Stimulated activated CD4-positive, alpha-beta T cell treated with anti-CD3 and anti-CD28 coated beads, Interleukin-12 subunit alpha, Interleukin-12 subunit beta, amount 100 ng/mL, for 24 hours (primary cell): ENCODE results near the gene ULK4.
"Not testable (repeated sequence)": the region's sequence is repeated elsewhere in the genome, so short reads cannot be mapped to it uniquely, and the experiment has no call there.

Source experiments
- DNase-seq, 2 experiments: peaks; one replicate each; pipeline ENCODE4 v3.0.0-alpha.2; 2020; ENCODE audit warnings: low read depth in 2 of 2

The ULK4 gene

GRCh38 chr3:41441568-41441967, 520.3 kb downstream of the ULK4 start:
- DNase-seq = no peak

GRCh38 chr3:41441139-41441538, 520.8 kb downstream of the ULK4 start:
- no peak for DNase-seq

GRCh38 chr3:41436983-41437382, 524.9 kb downstream of the ULK4 start:
- no peak for DNase-seq

DNA sequence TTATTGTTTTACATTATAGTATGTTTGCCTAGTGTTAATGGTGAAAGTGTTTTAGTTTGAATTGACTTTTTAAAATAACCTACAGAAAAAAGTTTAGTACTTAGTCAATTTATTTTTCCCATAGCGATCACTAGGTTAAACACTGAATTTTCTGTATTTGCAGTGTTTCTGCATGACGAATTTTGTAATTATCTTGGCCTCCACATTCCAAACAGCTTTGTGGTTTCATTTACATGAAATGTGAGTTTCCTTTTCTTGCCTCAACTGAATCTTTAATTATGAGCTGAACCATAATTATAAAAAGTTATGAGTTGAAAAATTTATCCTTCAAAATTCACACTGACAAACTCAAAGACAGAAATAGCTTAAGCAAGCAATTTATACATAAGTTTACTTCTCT, 527.1 kb downstream of the ULK4 start:
- DNase-seq = no peak

DNA sequence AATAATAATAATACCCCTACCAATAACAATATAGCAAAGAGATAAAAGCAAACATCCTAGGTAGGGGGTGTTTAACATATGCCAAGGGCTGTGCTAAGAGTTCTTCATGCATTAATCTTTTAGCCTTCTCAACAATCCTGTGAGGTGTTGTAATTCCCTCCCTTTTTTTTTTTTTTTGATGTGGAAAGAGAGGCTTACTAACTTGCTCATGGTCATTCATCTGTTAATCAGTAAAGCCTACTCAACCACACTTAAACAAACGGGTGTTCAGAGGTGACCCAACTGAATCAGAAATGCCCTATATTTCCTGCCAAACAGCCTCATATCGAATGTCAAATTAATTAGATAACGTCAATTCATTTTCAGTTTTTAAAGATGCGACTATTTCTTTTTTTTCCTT, 530.5 kb downstream of the ULK4 start:
- DNase-seq = no peak

- DNase-seq = no peak
These were observed 531.0 kb downstream of the ULK4 start for GRCh38 chr3:41430886-41431285.

DNA sequence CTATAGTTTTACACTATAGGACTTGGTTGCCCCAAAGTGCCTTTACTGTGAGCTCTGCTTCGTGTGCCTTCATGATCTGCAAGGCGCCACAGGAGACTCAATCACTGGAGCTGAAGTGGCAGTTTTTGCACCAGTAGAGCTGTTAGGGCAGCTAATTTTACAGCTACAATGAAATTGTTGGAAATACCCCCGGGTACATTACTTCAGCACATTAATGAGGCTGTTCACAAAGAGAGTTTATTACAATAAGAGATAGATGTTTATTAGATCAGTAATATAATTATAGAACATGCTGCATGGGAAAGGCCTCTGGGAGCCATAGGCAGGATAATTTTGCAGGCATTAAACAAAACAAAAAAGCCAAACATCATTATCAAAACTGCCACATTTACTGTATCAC, 531.5 kb downstream of the ULK4 start:
- DNase-seq = no peak

- DNase-seq = no peak
These were observed 535.4 kb downstream of the ULK4 start for GRCh38 chr3:41426485-41426884.

- DNase-seq = no peak
These were observed 537.2 kb downstream of the ULK4 start for GRCh38 chr3:41424543-41425300.

GRCh38 chr3:41419809-41420208, 542.1 kb downstream of the ULK4 start:
- no peak for DNase-seq

DNA sequence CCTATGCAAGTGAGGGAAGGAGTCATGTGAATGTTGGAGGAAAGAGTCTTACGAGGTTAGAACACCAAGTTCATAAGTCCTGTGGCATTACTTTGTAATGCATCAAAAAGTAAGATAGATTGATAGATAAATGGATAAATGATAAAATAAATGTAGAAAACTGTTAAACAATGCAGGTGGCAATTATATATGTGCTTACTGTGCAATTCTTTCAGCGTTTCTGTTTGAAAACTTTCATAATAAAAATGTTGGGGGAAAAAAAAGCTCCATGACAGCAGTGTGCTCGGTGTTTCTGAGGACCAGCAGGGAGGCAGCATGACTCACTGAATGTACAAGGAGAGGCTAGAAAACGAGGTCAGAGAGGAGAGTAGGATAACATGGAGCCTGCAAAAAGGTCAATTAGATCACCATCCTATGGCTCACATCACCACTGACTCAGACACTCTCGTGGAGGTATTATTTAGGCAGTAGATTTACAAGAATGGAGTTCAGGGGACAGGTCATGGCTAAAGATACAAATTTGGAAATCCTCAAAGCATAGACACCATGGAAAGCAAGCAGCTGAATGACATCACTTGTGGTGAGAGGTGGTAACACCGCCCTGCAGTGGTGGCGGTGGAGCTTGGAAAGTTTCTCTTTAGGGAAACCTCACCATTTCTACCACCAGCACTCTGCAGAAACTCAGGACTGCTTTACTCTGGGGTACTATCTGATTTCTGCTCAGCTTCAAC, 542.8 kb downstream of the ULK4 start:
- DNase-seq = no peak

GRCh38 chr3:41417574-41417973, 544.3 kb downstream of the ULK4 start:
- no peak for DNase-seq

- no peak for DNase-seq
These were observed 550.8 kb downstream of the ULK4 start for GRCh38 chr3:41411065-41411464.

GRCh38 chr3:41405466-41405865, 556.4 kb downstream of the ULK4 start:
- no peak for DNase-seq

DNA sequence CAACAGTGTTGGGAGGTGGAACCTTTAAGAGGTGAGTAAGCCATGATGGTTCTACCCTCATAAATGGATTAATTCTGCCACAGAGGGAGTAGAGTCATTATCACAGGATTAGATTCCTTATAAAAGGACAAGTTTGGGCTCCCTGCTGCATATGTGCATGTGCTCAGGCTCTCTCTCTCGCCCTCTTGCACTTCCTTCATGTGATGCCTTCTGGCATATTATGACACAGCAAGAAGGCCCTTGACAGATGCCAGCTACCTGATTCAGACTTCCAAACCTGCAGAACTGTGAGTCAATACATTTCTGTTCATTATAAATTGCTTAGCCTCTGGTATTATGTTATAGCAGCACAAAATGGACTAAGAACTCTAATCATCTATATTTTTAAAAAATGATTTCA, 557.3 kb downstream of the ULK4 start:
- no peak for DNase-seq

DNA sequence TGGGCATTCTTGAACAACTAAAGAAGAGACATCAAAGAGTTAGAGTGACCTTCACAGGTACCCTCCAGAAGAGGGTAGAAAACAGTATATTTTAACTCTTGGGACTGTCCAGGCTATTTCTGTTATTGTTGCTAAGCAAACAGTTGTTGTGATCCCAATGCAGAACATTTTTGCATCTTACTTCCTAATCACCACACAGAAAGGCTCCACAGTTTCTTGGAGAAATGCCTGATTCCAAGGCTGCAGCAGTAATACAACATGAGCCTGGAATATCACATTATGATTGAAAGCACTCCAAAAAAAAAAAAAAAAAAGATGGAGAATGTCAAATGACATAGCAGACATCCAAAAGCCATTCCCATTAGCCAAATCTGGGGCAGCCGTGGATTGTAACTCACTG, 567.0 kb downstream of the ULK4 start:
- no peak for DNase-seq

- DNase-seq = not testable (repeated sequence)
These were observed 591.0 kb downstream of the ULK4 start for GRCh38 chr3:41370765-41371535.

- DNase-seq = no peak
These were observed 591.6 kb downstream of the ULK4 start for GRCh38 chr3:41370307-41370706.

GRCh38 chr3:41369838-41370237, 592.1 kb downstream of the ULK4 start:
- DNase-seq = no peak

DNA sequence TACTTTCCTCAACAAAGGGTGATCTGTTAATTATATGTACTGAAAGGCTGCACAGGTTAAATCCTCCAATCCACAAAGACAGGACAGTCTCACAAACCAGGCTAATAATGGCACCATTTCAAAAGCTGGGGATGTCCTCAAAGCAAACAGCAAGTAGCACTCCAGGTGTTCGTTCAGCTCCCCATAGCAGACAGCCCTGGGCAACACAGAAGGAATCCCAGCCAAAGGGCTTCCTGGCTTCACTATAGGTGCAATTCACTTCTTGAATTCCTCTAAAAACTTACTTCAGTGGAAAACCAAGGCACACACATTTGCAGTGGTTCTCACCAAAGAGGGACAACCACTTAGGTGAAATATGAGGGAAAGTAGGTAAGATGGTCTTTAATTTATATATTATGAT, 595.9 kb downstream of the ULK4 start:
- no peak for DNase-seq

DNA sequence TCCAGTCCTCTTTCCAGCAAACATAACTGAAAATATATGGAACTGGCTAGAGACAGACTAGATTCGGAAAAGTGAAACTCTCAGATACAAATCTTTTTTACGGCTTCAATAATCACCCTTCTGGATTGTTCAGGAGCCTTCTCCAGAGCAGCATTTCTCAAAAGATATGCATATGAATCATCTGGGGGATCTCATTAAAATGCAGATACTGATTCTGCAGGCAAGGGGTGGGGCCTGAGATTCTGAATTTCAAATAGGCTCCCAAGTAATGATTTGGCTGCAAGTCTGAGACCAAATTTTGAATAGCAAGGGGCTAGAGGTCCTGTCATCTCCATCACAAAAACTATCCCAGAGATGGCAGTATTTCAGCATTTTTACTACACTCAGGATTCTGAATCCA, 597.2 kb downstream of the ULK4 start:
- no peak for DNase-seq

DNA sequence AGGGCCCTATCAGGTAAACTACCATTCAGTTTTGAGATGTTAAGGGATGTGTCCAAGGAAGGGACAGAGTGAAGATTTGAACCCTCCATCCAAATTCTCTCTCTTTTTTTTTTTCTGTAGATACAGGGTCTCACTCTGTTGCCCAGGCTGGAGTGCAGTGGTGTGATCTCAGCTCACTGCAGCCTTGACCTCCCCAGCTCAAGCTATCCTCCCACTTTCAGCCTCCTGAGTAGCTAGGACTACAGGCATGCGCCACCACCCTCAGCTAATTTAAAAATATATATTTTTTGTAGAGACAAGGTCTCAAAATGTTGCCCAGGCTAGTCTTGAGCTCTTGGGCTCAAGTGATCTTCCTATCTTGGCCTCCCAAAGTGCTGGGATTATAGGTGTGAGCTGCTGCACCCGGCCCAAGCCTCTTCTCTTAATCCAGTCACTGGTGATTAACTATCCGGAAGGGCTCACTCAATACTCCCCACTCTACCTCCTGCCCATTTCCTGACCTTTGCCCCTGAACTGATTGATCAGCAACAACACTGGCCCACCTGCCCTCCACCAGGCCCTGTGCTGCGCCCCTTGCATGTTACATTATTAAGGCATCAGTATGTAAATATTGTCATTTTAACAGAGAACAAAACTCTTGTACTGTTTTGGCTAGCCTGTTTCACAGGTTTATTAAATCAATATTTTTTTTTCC, 597.9 kb downstream of the ULK4 start:
- no peak for DNase-seq
